ENCODE results near the gene GPATCH11.

DNA sequence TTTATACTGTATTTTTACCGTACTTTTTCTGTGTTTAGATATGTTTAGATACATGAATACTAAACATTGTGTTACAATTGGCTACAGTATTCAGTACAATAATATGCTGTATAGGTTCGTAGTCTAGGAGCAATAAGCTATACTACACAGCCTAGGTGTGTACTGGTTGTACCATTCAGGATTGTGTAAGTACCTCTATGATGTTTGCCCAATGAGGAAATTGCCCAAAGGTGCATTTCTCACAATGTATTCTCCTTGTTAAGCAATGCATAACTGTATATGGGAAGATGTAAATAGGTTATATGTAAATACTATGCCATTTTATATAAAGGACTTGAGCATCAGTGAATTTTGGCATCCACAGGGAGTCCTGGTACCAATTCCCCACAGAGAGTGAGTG is 61.7 kb downstream of the GPATCH11 start:
- TF ChIP-seq GATA3 (IDR thresholded peaks at IDR 0.05; ENCODE audit: low read depth, low read length) (no peak), GATA2 (IDR thresholded peaks at IDR 0.05; ENCODE audit: low read depth, low read length) (no peak)

All from SH-SY5Y (cell line).